Small intestine (tissue), 7 donors: Measurements from ENCODE around the gene CASP5. TPM values are rescaled to one million over a fixed set of nuclear protein-coding genes. Genes with fewer than 3 reads are reported as not detected.

Experiments used
- DNase-seq, 2 donors: peaks; one replicate each; pipeline versions ENCODE4 v3.0.0 to v3.0.0-alpha.2; 2013
- FAIRE-seq: peaks from 2 replicates; lab custom pipeline; 2012; peaks lifted over from hg19 to GRCh38; lab: Jason Lieb, UNC
- H3K27ac ChIP-seq, 3 donors: one replicate each; pipeline ENCODE4 v1.5.1; 2013; ENCODE audit warnings: low read length in 2 of 3, mild to moderate bottlenecking in 2 of 3, control low read depth in 1 of 3, inconsistent platforms in 1 of 3, low read depth in 1 of 3, moderate library complexity in 1 of 3
- H3K27me3 ChIP-seq, 3 donors: one replicate each; pipeline ENCODE4 v1.6.1; 2013; ENCODE audit warnings: low read length in 3 of 3, inconsistent platforms in 1 of 3; ENCODE audit not compliant: control insufficient read depth in 3 of 3, insufficient read depth in 3 of 3
- H3K36me3 ChIP-seq, 3 donors: one replicate each; pipeline ENCODE4 v1.6.1; 2013; ENCODE audit warnings: low read length in 3 of 3, inconsistent platforms in 1 of 3, low read depth in 1 of 3, mild to moderate bottlenecking in 1 of 3, moderate library complexity in 1 of 3; ENCODE audit not compliant: control insufficient read depth in 3 of 3, insufficient read depth in 2 of 3
- H3K4me1 ChIP-seq, 3 donors: one replicate each; pipeline ENCODE4 v1.6.1; 2013; ENCODE audit warnings: low read length in 2 of 3, inconsistent platforms in 1 of 3, low read depth in 1 of 3, mild to moderate bottlenecking in 1 of 3, moderate library complexity in 1 of 3; ENCODE audit not compliant: control insufficient read depth in 3 of 3, insufficient read depth in 2 of 3
- H3K4me3 ChIP-seq, 3 donors: one replicate each; pipeline ENCODE4 v1.5.1; 2013; ENCODE audit warnings: low read length in 3 of 3, control low read depth in 1 of 3, inconsistent platforms in 1 of 3, low read depth in 1 of 3, mild to moderate bottlenecking in 1 of 3, moderate library complexity in 1 of 3
- H3K9me3 ChIP-seq, 2 donors: one replicate each; pipeline ENCODE4 v1.6.1; 2013; ENCODE audit warnings: low read depth in 1 of 2, low read length in 1 of 2; ENCODE audit not compliant: control insufficient read depth in 2 of 2, insufficient read depth in 1 of 2
- WGBS, 3 donors: extraction: QIAGEN DNeasy Blood & Tissue Kit; methylation state at CpG; one replicate each; pipeline ENCODE4 v1.1.7; 2013; 5-methylcytosine and 5-hydroxymethylcytosine counted together
- polyA plus RNA-seq, 4 donors: library from polyadenylated mRNA; stranded (reverse) in 3 of 4; unstranded in 1 of 4; fragments of 200-250 nt in 3 of 4; fragments of 120-200 nt in 1 of 4; gene quantifications; one replicate each; pipeline versions ENCODE4 v1.2.1 to v1.2.3, GENCODE V29; 2013
- donor health status: healthy with polysubstance abuse.
- donor health status: control.
- donor health status: control.
- donor health status: Bipolar disorder and iron deficiency.
- donor health status: healthy.

Gene CASP5
- polyA plus RNA-seq, 4 donors: 4.7 to 15.1 (median 8.1) TPM

DNA sequence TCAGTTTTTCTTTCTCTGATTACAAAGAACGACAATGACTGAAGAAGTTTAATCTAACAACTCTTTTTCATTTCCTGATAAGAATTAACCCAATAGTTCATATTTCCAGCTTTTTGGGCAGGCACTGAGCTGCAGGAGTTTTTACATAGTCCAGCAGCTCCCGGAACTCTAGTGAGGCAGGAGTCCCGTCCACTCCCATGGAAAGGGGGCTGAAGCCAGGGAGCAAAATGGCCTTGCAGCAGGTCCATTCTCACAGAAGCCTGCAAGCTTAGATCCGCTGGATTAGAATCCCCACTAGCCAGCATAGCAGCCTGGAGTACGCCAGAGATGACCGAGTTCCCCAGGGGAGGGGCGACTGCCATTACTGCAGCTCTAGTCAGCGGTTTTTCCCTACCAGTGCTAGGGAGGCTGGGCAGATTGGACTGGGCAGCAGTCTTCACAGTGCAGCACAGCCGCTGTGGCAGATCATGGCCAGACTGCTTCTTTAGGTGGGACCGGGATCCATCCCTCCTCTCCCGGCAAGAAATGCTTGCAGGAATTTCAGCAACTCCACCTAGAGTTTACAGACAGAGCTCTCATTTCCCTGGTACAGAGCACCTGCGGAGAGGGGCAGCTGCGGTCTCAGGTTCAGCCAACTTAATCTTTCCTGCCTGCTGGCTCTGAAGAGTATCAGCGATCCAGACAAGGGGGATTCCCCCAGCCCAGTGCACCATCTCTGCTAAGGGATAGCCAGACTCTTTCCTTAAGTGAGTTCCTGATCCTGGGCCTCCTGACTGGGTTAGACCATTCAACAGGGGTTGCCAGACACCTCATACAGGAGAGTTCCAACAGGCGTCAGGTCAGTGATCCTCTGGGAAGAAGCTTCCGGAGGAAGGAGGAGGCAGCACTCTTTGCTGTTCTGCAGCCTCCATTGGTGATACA lies 53.9 kb downstream of the CASP5 start:
- DNase-seq (peak; percentile 37 to 56), FAIRE-seq (no peak)
- H3K27ac ChIP-seq: peak overlapping the region; percentile 79 to 93 (median 91)
- H3K4me1 ChIP-seq: peaks cover 6 to 10% (median 8%) of the 10 kb centered on the region in 3 donors
- WGBS, 3 donors: 29 to 67% (median 39%) methylated on average over 16 of the region's 16 CpGs
- no peaks in the 10 kb centered on the region for H3K36me3 ChIP-seq
- peaks cover 0 to 16% of the 10 kb centered on the region in 2 donors for H3K9me3 ChIP-seq
- H3K27me3 ChIP-seq: no peaks in the 10 kb centered on the region
- H3K4me3 ChIP-seq: peak overlapping the region in 2 of 3 donors; percentile 38 to 70

DNA sequence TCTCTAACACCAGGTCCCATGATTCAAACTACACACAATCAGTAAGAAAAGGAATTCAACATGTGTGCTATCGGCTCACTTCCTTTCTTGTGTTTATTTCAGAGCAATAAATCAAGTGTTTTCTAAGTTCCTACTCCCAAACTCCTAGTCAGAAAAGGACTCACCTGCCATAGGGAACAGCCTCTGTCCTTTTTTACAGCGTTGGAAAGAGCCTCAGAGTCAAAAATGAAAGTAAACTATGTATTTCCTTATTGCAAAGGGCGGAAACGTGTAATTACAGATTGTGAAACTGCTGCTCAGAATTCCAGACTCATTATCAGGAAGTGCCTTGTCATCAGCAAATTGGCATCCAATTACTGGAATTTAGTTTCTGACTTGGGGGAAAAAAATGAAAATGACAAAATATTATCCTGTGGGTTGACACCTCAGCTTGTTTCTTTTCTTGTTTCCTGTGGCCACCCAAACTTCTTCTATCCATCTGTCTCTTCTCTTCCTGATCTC lies 54.6 kb downstream of the CASP5 start, which contains the start of gene CASP4:
Gene CASP4 (minus strand): TSS at position 220 of the 501 bp plus-strand sequence. CDS start 49 bp downstream, at position 171.
- no peaks in the 10 kb centered on the region for H3K27me3 ChIP-seq
- DNase-seq (peak; percentile 91 to 95), FAIRE-seq (peak; percentile 51)
- 0 to 1% (median 0%) methylated on average over 4 of the region's 4 CpGs for WGBS, 3 donors
- H3K9me3 ChIP-seq: peaks cover 0 to 15% of the 10 kb centered on the region in 2 donors
- H3K27ac ChIP-seq: peak within 1 kb of the TSS; percentile 79 to 93 (median 91)
- H3K36me3 ChIP-seq: no peaks in the 10 kb centered on the region
- H3K4me3 ChIP-seq: peak within 1 kb of the TSS; percentile 38 to 70 (median 63)
- H3K4me1 ChIP-seq: peaks cover 8 to 10% (median 8%) of the 10 kb centered on the region in 3 donors

DNA sequence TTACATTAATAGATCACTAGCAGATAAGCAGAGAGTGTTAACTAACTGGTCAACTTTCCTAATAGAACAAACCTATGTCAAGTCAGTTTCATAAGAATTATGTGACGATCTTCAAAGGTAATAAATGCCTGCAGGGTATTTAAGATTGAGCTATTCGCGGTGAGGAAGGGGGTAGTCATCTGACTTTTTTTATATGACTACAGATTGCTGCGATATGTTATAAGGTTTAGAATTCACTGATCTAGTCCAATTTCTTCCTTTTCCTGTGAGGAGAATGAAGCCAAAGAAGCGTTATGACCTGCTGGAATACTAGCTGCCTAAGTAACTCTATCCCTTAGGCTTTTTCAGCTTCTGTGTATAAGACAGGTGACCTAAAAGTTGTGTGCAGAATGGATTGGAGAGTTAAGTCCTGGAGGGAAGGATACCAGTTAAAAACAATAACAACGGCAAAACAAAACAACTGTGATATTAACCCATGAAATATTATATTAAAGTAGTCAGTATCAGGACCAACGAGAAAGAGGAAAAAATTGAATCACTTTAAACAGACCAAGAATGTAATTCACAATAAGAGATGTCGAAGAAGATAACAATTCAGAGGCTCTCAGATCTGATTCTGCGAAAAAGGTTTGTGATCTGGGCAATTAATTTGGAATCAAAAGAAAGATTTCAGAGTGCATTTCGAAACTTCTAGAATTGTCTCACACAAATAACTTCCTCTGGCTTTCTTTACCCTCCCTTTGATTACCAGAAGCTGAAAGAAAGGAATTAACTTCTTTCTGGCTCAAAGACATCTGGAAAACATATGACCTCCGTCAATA lies 55.2 kb downstream of the CASP5 start:
- DNase-seq (peak; percentile 29 to 48), FAIRE-seq (no peak)
- Histone ChIP-seq H3K36me3 (no peaks in the 10 kb centered on the region), H3K9me3 (peaks cover 0 to 9% of the 10 kb centered on the region in 2 donors), H3K4me3 (peak overlapping the region; percentile 38 to 70 (median 63)), H3K27me3 (no peaks in the 10 kb centered on the region), H3K27ac (peak overlapping the region; percentile 79 to 93 (median 91)), H3K4me1 (peaks cover 8 to 10% (median 8%) of the 10 kb centered on the region in 3 donors)
- WGBS, 3 donors: 1 to 8% (median 3%) methylated on average over 11 of the region's 11 CpGs

DNA sequence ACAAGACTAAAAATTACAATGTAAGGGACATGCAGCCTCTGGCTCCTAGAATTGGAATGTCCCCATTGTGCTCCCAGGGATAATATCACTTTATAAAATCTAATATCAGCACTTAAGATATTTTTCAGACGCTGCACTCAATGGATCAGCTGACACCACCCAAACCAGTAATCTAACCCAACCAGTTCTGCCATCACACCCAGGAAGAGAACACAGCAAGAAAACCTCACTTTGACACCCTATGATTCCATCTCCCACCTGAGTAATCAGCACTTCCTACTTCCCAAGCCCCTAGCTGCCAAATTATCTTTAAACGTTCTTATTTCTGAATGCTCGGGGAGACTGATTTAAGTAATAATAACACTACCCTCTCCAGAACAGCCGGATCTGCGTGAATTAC lies 57.2 kb downstream of the CASP5 start:
- peaks cover 0 to 7% (median 5%) of the 10 kb centered on the region in 3 donors for H3K36me3 ChIP-seq
- 76 to 87% (median 86%) methylated on average over 5 of the region's 5 CpGs for WGBS, 3 donors
- H3K4me3 ChIP-seq: no peak overlapping the region

DNA sequence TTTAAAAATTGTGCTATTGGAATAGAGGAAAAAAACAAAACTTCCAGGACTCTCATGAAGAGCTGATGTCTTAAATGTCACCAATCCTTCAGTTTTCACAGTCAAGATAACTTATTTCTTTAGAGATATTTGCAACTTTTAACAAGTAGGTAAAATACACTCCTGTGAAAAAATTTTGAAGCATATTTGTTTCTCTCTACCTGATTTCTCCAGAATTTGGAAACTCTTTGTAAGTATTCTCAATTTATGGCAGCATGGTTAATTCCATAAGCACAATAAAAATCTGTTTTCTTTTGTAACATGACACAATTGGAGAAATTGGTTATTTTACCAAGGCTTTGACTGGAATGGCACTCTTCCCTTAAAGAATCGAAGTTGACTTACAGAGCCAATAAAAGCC lies 58.7 kb downstream of the CASP5 start:
- no peak overlapping the region for H3K4me3 ChIP-seq
- FAIRE-seq (no peak), DNase-seq (no peak)
- peaks cover 6 to 8% (median 8%) of the 10 kb centered on the region in 3 donors for H3K4me1 ChIP-seq
- peaks cover 0 to 13% of the 10 kb centered on the region in 2 donors for H3K9me3 ChIP-seq
- peaks cover 0 to 7% (median 5%) of the 10 kb centered on the region in 3 donors for H3K36me3 ChIP-seq
- 98 to 100% (median 100%) methylated on average over 1 of the region's 1 CpG for WGBS, 3 donors
- H3K27me3 ChIP-seq: no peaks in the 10 kb centered on the region
- no peak overlapping the region for H3K27ac ChIP-seq

More for the DNA sequence above, 57.2 kb downstream of the CASP5 start:
- Histone ChIP-seq H3K27ac (no peak overlapping the region), H3K9me3 (peaks cover 0 to 13% of the 10 kb centered on the region in 2 donors), H3K27me3 (no peaks in the 10 kb centered on the region), H3K4me1 (peaks cover 8 to 10% (median 8%) of the 10 kb centered on the region in 3 donors)
- DNase-seq (no peak), FAIRE-seq (no peak)

DNA sequence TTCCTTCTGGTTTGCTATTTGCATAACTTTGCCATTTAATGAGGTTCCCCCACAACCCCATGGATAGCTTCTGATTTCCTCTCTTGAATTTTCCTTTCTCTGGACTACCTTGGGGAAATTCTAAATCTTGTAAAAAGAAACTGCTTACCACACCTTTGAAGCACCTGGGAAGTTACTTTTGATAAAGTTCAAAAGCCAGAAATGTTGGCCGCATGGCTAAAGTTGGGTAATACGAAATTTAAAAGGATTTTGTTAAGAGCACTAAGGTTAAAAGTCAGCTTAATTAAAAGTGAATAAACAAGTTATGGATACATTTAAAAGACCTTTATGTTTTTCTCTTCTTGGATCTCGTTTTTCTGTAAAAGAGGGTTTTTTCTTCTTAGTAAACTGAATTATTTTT lies 60.1 kb downstream of the CASP5 start:
- Histone ChIP-seq H3K36me3 (peaks cover 0 to 7% (median 5%) of the 10 kb centered on the region in 3 donors), H3K27ac (no peak overlapping the region), H3K9me3 (peaks cover 0 to 13% of the 10 kb centered on the region in 2 donors), H3K4me1 (peaks cover 0 to 8% (median 5%) of the 10 kb centered on the region in 3 donors), H3K4me3 (no peak overlapping the region), H3K27me3 (no peaks in the 10 kb centered on the region)
- DNase-seq (no peak), FAIRE-seq (no peak)
- 83 to 91% (median 90%) methylated on average over 3 of the region's 3 CpGs for WGBS, 3 donors

DNA sequence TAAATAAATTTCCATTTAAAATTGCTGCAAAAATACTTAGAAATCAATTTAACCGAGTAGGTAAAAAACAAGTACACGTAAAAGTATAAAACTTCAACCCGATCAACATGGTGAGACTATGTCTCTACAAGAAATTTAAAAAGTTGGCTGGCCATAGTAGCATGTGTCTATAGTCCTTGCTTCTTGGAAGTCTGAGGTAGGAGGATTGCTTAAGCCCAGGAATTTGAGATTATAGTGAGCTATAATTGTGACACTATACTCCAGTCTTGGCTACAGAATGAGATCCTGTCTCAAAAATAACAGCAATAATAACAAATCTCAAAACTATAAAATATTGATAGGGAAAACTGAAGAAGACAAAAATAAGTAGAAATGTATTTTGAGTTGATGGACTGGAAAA lies 65.7 kb downstream of the CASP5 start:
- DNase-seq (no peak), FAIRE-seq (no peak)
- Histone ChIP-seq H3K36me3 (peaks cover 8 to 12% (median 9%) of the 10 kb centered on the region in 3 donors), H3K4me3 (no peak overlapping the region), H3K4me1 (peaks cover 0 to 3% (median 0%) of the 10 kb centered on the region in 3 donors), H3K9me3 (peaks cover 0 to 5% of the 10 kb centered on the region in 2 donors), H3K27ac (no peak overlapping the region), H3K27me3 (no peaks in the 10 kb centered on the region)
- 95 to 99% (median 97%) methylated on average over 3 of the region's 3 CpGs for WGBS, 3 donors

DNA sequence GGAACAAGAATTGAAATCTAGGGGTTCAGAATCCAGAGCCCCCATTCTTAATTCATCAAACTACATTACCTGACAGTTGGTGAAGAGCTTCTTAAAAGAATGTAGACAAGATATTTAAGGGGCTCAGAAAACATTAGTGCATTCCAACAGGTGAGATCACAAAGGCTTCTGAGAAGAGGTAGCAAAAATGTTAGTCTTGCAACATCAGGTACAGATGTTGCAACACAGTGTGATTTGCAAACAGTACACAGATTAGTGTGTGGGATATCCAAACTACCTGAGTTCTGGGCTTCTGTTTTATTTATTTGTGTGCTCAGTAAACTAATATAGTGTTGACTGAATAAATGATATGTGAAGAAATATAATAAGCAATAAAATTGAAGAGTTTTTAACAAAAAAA lies 66.4 kb downstream of the CASP5 start:
- DNase-seq (peak; percentile 8 to 36), FAIRE-seq (no peak)

More for the DNA sequence above, 66.4 kb downstream of the CASP5 start:
- H3K27ac ChIP-seq: no peak overlapping the region
- peaks cover 0 to 3% (median 0%) of the 10 kb centered on the region in 3 donors for H3K4me1 ChIP-seq
- H3K36me3 ChIP-seq: peaks cover 8 to 11% (median 9%) of the 10 kb centered on the region in 3 donors
- peaks cover 0 to 5% of the 10 kb centered on the region in 2 donors for H3K9me3 ChIP-seq
- no peak overlapping the region for H3K4me3 ChIP-seq
- H3K27me3 ChIP-seq: no peaks in the 10 kb centered on the region
